GM20431 (cell line): Measurements from ENCODE around the gene LAMB2.

ENCODE experiments used
- in situ Hi-C: fragments of 300-500 bp; cut with MseI, MboI; formaldehyde crosslinking; loops from one replicate; pipeline ENCODE4 v1.15.0; 2020; ENCODE audit warnings: low sequenced_read_pairs; ENCODE audit not compliant: unreplicated experiment

The LAMB2 gene

DNA sequence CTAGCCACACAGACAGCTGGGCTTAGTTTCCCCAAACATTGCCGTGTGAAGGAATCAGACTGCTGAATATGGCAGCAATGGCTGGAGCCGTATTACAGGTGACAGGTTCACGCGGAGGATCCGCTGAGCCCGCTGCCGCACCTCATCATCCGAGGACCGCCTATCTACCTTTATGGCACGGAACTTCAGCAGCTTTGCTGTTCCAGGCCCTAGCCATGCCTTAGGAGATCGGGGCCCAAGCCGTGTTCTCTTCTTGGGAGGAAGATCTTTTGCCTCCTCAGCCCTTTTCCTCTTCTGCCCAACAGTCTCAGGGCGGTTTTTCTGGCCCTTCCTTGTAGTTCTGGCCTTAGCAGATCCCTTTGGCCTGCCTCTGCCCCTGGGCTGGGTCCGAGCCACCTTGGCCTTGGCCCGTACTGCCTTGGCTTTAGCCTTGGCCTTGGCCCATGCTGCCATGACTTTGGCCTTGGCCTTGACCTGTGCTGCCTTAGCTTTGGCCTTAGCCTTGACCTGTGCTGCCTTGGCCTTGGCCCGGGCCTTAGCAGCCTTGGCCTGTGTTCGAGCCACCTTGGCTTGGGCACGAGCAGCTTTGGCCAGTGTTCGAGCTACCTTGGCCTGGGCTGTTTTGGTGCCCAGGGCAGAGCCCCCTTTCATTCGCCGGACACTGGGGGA lies 30.0 kb upstream of the LAMB2 start:
- in situ Hi-C loops: loop anchor here (25.0 kb wide), 1 partner anchor 299 kb away; the partner anchor contains the start of gene DAG1

DNA sequence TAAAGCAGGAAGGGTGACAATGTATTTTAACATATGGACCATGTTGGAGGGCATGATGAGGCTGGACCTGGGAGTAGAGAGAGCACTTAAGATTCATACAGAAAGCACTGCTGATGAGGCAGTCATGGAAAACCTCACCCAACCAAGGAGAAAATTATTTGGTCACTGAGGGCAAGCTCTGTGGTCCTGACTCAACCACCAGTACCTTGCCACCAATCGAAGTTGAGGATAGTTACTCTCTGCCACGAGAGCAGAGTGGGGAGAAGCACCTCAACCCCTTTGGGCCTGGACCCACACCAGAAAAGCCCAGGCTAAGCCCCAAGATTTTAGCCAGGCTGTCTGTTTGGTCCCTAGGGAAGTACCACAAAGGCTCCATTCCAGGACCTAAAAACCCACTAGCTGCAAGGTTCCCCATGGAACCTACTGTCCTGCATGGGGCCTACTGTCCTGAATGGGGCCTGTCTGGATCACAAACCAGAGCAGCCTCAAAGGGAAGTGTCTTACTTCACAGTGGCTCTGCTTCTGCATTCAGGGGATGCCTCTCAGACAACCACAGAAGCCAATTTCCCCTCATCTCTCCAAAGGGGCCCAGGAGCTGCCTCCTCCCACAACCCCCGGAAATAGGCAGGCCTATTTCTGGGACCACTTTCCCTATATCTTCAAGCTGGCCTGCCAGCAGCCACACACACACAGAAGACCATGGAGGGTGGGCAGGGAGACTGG lies 29.1 kb upstream of the LAMB2 start:
- in situ Hi-C loops: loop anchor here (25.0 kb wide), 1 partner anchor 300 kb away; the partner anchor contains the start of gene DAG1

DNA sequence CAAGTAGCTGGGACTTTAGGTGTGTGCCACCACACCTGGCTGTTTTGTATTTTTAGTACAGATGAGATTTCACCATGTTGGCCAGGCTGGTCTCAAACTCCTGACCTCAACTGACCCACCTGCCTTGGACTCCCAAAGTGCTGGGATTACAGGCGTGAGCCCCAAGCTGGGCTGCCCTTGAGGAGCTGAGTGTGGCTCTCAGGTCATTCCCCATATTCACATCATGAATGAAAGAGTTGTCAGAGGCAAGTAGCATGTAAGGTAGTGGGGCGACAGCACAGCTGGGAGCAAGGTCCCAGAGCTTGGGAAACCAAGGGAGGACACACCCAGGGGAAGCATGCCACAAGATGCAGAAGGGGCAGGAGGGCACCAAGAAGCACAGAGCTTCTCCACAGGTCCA lies 28.3 kb upstream of the LAMB2 start:
- in situ Hi-C loops: loop anchor here (25.0 kb wide), 1 partner anchor 301 kb away; the partner anchor contains the start of gene DAG1

DNA sequence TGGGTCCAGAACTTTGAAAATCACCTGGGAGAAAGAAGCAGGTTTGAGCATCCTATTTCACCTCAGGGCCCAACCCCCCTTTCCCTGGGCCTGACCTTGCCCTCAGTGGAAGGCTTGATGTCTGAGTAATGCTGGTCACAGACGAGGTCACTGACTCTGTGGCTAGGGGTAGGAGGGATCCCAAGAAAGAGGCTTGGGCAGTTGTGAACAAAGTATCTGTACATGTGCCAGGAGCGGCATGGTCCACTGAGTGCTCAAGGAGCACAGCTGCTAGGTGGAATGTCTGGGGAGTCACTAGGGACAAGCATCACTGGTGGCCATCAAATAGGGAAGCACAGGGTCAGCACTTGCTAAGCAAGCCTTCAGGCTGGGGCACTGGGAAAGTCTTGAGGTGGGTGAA lies 25.9 kb upstream of the LAMB2 start:
- in situ Hi-C loops: loop anchor here (25.0 kb wide), 1 partner anchor 304 kb away; the partner anchor contains the start of gene DAG1

DNA sequence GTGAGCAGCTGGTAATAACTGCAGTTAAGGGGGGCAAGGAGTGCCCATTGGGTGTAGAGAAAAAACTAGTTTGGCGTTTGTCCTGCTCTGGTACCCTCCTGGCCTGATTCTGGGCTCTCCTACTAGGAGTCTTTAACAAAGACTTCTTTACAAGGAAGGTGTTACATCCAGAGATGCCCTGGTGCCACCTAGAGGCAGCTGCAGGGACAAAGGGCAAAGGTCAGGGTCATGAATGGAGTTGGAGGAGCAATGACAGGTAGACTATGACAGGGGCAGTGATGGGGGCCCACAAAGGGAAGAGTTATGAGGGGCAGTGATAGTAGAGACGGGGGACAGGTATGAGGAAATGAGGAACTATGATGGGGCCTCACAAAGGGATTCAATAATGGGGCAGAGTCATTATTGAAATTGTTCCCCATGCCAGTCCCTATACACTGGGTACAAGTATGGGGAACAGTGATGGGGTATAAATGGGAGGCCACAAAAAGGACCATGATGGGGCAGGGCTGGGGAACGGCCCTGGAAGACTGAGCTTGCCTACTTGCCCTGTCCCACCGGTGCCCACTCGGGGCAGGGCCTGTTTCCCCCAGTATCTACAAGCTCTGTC lies 25.4 kb upstream of the LAMB2 start:
- in situ Hi-C loops: loop anchor here (25.0 kb wide), 1 partner anchor 304 kb away; the partner anchor contains the start of gene DAG1

DNA sequence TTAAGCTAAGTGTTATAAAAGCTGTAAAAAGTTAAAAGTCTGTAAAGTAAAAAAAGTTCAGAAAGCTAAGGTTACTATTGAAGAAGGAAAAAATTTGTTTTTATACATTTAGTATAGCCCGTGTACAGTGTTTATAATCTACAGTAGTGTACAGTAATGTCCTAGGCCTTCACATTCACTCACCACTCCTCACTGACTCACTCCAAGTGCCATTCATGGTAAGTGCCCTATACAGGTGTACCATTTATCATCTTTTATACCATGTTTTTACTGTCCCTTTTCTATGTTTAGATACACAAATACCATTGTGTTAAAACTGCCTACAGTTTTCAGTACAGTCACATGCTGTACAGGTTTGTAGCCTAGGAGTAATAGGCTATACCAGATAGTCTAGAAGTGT lies 24.4 kb upstream of the LAMB2 start:
- in situ Hi-C loops: loop anchor here (25.0 kb wide), 1 partner anchor 305 kb away; the partner anchor contains the start of gene DAG1

DNA sequence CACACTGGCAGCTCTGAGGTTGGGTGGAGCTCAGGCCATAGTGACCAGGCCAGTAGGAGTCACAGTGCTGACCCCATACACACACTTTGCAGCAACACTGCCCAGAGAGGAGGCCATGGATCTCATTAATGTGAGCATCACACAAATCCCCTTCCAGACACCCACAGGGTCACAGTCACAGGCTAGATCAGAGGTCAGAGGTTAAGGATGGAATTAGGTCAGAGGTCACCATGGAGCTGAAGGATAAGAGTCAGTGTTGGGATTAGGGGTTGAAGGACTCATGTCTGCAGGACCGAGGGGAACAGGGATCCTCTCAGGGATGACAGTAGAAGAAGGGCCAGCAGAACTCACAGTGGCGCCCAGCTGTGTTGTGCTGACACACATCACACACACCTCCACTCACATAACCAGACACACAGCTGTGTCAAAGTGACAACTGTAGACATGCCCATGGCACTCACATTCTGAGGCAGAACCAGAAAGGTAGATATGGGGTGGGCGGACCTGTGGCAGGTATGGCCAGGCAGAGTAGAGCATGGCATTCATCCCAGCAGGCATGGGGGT lies 20.6 kb upstream of the LAMB2 start:
- in situ Hi-C loops: loop anchor here (25.0 kb wide), 1 partner anchor 309 kb away; the partner anchor contains the start of gene DAG1

DNA sequence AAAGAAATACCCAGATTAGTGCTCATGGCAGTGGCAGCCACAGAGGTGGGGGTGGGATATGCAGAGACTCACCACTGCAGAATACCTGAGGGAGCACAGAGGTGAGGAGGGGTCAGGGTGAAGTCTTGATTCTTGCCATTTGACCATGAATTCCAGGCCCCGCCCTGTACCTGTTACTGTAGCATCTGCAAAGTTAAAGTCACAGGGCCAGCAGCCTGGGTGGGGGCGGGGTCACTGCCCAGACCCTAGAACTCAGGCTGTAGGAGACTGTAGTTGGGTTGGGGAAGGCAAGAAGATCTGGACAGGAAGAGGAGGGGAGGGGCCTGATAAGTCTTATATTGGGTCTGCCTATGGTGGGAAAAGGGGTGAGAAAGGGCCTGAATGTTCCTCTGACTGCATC lies 18.8 kb upstream of the LAMB2 start:
- in situ Hi-C loops: loop anchor here (25.0 kb wide), 1 partner anchor 311 kb away; the partner anchor contains the start of gene DAG1

DNA sequence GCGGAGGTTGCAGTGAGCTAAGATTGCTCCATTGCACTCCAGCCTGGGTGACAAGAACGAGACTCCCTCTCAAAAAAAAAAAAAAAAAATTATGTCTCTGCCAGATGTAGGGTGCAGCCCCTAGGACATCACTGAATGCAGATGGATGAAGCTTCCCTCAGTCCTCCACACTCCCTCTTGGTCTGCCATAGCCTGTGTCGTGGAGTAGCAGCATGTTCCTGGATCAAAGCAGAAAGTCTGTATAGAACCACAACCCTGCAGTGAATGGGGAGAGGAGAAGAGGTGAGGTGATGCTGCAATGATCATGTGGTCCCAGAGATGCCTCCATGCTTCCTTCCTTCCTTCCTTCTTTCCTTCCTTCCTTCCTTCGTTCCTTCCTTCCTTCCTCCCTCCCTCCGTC lies 15.3 kb upstream of the LAMB2 start:
- in situ Hi-C loops: no loop called here

DNA sequence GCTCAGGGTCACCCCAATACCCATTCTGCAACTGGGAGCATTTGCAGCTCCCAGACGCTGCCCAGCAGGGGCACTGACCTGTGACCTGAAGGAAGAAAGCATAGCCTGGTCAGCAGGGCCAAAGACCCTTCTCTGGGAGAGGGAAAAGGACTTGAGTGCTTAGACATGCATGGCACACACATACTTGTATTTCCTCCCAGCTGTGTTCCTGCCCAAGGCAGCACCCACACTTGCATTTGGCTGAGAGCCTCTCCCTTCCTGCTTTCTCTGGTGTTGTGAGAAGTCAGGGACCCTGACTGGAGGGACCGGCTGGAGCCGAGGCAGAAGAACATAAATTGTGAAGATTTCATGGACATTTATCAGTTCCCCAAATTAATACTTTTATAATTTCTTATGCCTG lies 7.2 kb upstream of the LAMB2 start:
- in situ Hi-C loops: no loop called here

DNA sequence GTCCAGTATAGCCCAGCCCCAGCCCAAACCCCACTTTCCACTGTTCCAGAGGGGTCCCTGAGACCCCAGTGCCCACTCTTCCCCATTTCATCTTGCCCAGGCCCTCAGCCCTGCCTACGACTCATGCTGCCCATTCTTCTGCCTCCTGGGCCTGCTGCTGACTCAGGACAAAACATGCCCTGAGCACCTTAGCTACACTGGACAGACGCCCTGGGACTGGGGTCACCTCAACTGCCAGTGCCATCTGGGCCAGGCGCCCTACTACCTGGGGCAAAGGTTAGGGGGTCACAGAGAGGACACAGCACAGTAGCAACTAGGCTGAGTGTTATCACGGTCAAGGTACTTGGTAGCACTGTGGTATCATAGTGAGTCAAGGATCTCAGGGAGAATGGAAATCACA lies 2.6 kb upstream of the LAMB2 start:
- in situ Hi-C loops: no loop called here

DNA sequence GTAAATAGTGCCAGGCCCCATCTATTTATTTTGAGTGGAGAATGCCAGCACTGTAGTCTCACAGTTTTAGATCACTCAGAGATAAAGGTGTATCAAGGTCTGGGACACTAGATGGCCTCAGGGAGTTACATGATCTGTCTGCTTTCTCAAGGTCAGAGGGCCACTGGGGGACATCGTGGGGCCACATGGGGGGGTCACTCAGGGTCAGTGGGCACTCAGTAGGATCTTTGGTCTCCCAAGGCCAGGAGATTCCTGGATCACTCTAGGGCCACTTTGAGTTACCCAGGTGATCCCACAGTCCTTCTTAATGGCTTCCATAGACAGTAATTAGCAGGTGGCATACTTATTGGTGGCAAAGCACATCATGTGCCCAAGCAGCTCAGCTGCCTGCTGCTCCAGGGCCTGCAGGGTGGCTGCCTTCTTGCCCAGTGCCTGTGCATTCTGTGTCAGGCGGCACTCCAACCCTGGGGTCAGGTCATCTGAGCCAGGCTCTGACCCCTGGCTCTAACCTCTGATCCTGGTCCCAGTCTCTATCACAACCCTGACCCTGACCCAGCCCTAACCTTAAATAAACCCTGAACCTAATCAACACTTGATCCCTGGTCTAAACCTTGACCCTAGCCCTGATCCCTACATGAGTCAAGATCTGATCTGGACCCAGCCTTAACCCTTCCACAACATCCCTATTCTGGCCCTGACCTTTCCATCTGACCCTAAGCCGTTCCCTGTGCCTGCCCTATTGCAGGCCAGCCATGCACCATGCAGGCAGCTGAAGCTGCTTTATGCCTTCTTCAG lies 1.8 kb upstream of the LAMB2 start:
- in situ Hi-C loops: no loop called here

DNA sequence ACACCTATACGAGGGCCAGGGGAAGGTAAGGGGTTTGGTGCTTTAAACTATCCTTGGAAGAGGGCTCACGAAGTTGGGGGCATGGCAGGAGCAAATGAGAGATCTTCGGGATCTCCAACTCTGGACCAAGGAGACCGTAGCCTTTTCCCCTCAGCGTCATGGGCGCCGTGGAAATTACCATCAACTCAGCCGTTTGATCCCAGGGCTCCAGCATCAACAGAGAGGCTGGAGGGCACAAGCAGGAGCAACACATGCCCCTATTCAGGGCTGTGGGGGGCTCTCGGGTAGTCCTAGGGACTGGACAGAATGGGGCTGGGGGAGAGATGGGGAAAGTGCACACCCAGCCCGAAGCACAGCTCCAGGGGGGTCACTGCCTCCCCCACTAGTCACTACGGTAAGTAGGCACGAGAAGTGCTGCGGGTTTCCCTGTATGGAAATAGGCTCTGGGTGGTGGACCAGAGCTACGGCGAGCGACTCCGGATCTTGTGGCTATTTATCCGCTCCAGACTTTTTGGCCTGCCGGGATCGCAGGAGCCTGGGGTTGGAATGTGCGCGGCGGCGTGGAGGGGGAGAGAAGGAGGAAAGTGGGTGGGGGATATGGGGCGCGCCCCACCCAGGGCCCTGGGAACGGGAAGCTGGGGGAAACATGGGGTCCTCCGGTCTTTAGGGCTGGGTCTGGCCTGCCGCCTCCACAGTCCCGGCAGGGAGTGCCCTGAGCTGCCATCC lies 539 bp upstream of the LAMB2 start:
- in situ Hi-C loops: no loop called here

DNA sequence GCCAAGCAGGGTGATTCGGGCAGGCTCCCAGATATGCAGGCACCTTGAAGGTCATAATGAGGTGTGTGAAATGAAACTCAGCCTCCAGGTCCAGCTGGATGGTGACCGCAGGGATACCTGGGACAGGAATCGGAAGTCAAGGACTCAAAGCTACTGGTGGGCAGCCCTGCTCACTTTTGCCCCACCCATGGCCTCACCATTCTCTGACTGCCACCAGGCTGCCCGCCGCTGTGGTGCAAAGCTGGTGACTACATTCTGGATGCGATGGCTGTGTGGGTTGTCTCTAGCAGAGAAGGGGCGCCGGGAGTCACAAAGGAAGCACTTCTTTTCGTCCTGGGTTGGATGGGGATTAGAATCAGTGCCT lies 795 bp downstream of the LAMB2 start:
- in situ Hi-C loops: no loop called here

DNA sequence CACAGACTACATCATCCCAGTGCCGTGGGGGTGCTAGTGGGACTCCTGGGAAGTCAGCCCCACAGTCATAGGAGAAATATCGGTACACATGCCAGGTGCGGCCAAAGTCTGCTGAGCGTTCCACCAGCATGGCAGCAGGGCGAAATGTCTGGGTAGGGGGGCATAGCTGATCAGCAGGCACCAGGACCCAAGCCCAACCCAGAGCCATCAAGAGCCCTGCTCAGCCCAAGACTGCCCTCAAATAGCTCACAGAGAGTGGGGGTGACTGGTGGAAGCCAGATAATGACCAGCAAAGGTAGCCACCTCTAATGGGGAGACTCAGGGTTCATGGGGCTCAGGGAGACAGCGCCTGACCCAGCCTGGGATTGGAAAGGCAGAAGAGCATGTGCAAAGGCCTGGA lies 1.3 kb downstream of the LAMB2 start:
- in situ Hi-C loops: no loop called here

DNA sequence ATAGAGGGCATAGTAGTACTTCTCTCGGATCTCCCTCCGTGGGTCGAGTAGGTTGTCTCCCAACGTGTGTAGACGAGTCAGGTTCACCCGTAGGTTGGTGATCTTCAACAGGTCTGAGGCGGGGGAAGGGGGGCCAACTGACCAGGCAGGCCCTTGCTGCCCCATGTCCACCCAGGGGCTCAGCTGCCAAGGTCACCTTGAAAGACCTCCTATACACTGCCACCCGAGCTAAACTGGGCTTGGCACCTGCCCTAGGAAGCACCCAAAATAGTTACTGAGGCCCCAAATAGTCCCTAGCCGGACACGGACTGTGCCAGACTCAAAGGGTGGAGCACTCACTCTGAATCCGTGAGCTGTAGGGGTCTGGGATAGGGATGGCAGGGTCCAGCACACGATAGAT lies 1.8 kb downstream of the LAMB2 start:
- in situ Hi-C loops: no loop called here

DNA sequence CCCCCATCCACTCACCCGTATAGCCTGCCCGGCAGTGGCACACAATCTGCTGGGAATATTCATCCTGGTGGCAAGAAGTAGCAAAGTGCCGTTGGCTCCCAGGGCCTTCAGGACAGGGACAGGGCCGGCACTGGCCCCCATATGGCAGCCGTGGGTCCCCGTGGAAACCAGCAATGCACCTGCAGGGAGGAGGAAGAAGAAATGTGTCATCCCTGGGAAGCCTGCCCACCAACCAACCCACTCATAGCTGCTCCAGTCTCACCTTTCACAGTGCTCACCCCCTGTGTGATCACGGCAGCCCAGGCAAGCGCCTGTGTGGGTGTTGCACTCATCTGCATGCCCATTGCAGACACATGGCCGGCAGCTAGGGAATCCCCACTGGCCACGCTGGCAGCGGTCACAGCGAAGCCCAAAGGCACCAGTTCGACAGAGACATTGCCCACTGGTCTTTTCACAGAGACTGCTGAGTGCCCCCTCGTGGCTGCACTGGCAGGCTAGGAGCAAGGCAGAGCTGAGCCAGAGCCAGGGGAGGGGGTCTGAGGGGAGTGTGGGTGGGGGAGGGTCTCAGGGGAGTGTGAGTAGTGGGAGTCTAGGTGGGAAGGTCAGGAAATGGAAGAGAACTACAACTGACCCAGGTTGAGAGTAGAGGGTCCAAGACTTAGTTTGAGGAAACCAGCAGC lies 7.7 kb downstream of the LAMB2 start:
- in situ Hi-C loops: no loop called here

DNA sequence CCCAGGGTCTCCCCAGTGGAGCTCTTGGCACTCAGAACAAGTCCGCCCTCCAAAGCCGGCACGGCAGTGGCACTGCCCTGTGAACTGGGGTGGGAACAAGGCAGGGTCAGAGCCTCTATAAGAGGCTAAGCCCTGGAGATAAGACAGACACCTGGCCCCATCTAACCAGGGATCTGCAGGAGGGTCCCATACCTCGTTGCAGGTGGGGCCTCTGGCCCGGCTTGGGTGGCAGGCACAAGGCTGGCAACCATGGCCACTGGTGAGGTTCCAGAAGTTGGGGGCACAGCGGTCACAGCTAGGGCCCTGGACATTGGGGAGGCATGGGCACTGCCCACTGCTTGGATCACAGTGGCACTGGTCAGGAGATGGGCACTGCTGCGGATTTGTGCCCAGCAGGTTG lies 8.6 kb downstream of the LAMB2 start:
- in situ Hi-C loops: no loop called here

DNA sequence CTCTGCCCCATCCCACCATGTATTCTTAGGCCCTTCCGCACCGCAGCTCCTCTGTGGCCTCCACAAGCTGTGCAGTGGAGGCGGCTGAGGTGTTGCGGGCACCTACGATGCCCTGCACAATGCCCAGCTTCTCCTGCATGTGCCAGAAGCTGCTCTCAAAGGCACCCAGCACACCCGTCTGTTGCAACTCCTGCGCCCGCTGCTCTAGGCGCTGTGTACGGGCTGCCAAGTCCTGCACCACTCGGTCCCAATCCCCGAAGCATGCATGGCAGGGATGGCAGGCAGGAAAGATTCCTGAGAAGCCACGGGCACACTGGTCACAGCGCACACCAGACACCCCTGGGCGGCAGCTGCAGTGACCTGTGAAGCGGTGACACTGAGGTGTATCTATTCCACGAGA lies 9.2 kb downstream of the LAMB2 start:
- in situ Hi-C loops: no loop called here
